ENCODE data around the gene CYP2C18.
"Not testable (repeated sequence)": the region's sequence is repeated elsewhere in the genome, so short reads cannot be mapped to it uniquely, and the experiment has no call there.

The CYP2C18 gene

DNA sequence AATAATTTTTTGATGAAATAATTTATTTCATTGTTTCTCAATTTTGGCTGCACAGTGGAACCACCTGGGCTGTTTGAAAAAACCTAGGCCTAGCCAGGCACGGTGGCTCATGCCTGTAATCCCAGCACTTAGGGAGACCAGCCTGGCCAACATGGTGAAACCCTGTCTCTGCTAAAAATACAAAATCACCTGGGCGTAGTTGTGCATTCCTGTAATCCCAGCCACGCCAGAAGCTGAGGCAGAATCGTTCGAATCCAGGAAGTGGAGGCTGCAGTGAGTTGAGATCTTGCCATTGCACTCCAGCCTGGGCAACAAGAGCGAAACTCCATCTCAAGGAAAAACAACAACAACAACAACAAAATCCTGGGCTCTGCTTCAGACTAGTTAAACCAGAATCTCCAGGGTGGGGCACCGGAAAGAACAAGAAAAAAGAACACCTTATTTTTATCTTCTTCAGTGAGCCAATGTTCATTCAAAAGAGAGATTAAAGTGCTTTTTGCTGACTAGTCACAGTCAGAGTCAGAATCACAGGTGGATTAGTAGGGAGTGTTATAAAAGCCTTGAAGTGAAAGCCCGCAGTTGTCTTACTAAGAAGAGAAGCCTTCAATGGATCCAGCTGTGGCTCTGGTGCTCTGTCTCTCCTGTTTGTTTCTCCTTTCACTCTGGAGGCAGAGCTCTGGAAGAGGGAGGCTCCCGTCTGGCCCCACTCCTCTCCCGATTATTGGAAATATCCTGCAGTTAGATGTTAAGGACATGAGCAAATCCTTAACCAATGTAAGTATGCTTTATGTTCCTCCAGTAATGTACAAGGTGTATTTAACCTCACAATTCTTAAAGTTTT, at the start of gene CYP2C18:
TSS of gene CYP2C18 (plus strand) at position 516 of the 841 bp plus-strand sequence. CDS start at position 607, 91 bp downstream.
- Mint-ChIP-seq H3K9me3 (peaks cover 3% of the 10 kb centered on the region), H3K4me1 (no peaks in the 10 kb centered on the region), H3K27me3 (ENCODE audit: low read depth) (no peaks in the 10 kb centered on the region), H3K27ac (peak within 1 kb of the TSS; percentile 60 to 83 (median 77)), H3K4me3 (no peak within 1 kb of the TSS), H3K36me3 (ENCODE audit: low read depth) (no peaks in the 10 kb centered on the region)
- TF ChIP-seq, protein P1, sequence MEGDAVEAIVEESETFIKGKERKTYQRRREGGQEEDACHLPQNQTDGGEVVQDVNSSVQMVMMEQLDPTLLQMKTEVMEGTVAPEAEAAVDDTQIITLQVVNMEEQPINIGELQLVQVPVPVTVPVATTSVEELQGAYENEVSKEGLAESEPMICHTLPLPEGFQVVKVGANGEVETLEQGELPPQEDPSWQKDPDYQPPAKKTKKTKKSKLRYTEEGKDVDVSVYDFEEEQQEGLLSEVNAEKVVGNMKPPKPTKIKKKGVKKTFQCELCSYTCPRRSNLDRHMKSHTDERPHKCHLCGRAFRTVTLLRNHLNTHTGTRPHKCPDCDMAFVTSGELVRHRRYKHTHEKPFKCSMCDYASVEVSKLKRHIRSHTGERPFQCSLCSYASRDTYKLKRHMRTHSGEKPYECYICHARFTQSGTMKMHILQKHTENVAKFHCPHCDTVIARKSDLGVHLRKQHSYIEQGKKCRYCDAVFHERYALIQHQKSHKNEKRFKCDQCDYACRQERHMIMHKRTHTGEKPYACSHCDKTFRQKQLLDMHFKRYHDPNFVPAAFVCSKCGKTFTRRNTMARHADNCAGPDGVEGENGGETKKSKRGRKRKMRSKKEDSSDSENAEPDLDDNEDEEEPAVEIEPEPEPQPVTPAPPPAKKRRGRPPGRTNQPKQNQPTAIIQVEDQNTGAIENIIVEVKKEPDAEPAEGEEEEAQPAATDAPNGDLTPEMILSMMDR (IDR thresholded peaks at IDR 0.05; ENCODE audit: unreplicated experiment in 3 of 3) = no peak

DNA sequence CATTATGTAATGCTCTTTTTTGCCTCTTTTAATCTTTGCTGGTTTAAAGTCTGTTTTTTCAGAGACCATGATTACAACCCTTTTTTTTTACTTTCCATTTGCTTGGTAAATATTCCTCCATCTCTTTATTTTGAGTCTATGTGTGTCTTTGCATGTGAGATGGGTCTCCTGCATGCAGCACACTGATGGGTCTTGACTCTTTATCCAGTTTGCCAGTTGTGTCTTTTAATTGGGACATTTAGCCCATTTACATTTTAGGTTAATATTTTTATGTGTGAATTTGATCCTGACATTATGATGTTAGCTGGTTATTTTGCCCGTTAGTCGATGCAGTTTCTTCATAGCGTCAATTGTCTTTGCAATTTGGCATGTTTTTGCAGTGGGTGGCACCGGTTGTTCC, 45.4 kb upstream of the CYP2C18 start:
- not testable (repeated sequence) for H3K27me3 Mint-ChIP-seq (ENCODE audit: low read depth); H3K27ac Mint-ChIP-seq; H3K4me3 Mint-ChIP-seq; H3K4me1 Mint-ChIP-seq; H3K36me3 Mint-ChIP-seq (ENCODE audit: low read depth)
- peaks cover 33% of the 10 kb centered on the region for H3K9me3 Mint-ChIP-seq

DNA sequence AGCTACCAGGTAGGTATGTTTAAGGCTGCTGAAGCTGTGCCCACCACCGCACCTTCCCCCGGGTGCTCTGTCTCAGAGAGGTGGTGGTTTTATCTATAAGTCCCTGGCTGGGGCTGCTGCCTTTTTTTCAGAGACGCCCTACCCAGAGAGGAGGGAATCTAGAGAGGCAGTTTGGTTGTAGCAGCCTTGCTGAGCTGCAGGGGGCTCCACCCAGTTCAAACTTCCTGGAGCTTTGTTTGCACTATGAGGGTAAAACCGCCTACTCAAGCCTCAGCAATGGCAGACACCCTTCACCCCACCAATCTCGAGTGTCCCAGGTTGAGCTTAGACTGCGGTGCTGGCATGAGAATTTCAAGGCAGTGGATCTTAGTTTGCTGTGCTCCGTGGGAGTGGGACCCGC, 43.6 kb upstream of the CYP2C18 start:
- Mint-ChIP-seq H3K4me1 (no peaks in the 10 kb centered on the region), H3K9me3 (peaks cover 27% of the 10 kb centered on the region), H3K27ac (no peak overlapping the region), H3K27me3 (ENCODE audit: low read depth) (no peaks in the 10 kb centered on the region), H3K36me3 (ENCODE audit: low read depth) (no peaks in the 10 kb centered on the region), H3K4me3 (no peak overlapping the region)
- TF ChIP-seq, protein P1 (IDR thresholded peaks at IDR 0.05; ENCODE audit: unreplicated experiment in 3 of 3) = no peak

DNA sequence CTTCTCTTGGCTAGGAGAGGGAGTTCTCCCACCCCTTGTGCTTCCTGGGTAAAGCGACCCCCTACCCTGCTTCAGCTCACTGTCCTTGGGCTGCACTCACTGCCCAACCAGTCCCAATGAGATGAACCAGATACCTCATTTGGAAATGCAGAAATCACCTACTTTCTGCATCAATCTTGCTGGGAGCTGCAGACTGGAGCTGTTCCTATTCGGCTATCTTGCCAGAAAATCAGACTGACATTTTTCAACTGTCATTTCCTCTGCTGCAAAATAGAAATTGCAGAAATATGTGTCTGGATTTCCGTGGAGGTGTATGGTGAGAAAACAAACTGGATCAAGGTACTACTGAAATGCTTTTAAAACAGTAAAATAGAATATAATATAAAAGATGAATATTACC, 43.0 kb upstream of the CYP2C18 start:
- H3K36me3 Mint-ChIP-seq (ENCODE audit: low read depth) = no peaks in the 10 kb centered on the region
- H3K9me3 Mint-ChIP-seq = peaks cover 26% of the 10 kb centered on the region
- H3K4me1 Mint-ChIP-seq = no peaks in the 10 kb centered on the region
- no peak overlapping the region for H3K27ac Mint-ChIP-seq
- no peak overlapping the region for H3K4me3 Mint-ChIP-seq
- H3K27me3 Mint-ChIP-seq (ENCODE audit: low read depth) = no peaks in the 10 kb centered on the region
- TF ChIP-seq, protein P1 (IDR thresholded peaks at IDR 0.05; ENCODE audit: unreplicated experiment in 3 of 3) = no peak

DNA sequence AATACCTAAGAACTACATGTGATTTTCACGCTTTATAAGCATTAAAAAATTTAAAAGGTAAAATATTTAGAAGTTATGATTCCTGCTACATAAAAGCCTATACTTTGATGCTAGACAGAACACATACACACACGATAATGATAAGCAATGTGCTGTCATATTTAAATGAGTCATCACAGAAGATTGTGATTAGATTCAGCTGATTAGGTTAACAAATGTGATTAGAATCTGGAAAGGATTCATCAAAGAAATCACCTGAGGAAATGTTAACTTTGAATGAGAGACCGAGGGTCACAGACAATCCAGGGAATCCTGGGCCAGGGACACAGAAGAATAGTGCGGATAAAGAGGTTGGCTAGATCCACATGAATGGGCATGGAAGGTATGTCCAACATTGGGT, 42.0 kb upstream of the CYP2C18 start:
- H3K4me1 Mint-ChIP-seq = no peaks in the 10 kb centered on the region
- TF ChIP-seq, protein P1 (IDR thresholded peaks at IDR 0.05; ENCODE audit: unreplicated experiment in 3 of 3) = no peak
- H3K9me3 Mint-ChIP-seq = peaks cover 21% of the 10 kb centered on the region
- H3K27ac Mint-ChIP-seq = no peak overlapping the region
- H3K27me3 Mint-ChIP-seq (ENCODE audit: low read depth) = no peaks in the 10 kb centered on the region
- H3K4me3 Mint-ChIP-seq = no peak overlapping the region
- no peaks in the 10 kb centered on the region for H3K36me3 Mint-ChIP-seq (ENCODE audit: low read depth)

- Mint-ChIP-seq H3K4me1 (no peaks in the 10 kb centered on the region), H3K4me3 (no peak overlapping the region), H3K27me3 (ENCODE audit: low read depth) (no peaks in the 10 kb centered on the region), H3K36me3 (ENCODE audit: low read depth) (no peaks in the 10 kb centered on the region), H3K9me3 (peaks cover 4% of the 10 kb centered on the region), H3K27ac (no peak overlapping the region)
- TF ChIP-seq, protein P1 (IDR thresholded peaks at IDR 0.05; ENCODE audit: unreplicated experiment in 3 of 3) = no peak
Measured at GRCh38 chr10:94644352-94644751, 39.2 kb upstream of the CYP2C18 start.
